ENCODE results near the gene ART5.

DNA sequence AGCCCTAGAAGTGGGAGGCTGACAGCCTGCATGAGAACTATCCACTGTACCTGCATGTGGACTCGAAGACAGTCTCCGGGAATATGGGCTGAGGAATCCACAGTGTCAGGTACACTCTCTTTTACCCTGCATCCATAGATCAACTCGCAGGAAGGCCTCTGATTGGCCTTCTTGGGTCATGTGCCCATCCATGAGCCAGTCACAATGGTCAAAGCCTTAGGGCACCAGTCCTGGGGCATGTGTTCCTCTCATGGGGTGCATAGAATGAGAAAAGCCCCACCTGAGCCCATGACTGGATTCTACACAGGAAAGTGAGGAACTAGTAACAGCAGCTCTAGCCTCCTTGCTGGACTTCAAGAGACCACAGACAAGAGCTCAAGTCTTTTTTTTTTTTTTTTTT is 13.8 kb upstream of the ART5 start:
- no peak for TF ChIP-seq CTCF (IDR thresholded peaks at IDR 0.05)
- no peak for TF ChIP-seq POLR2A (IDR thresholded peaks at IDR 0.05)
- TF ChIP-seq POLR2AphosphoS5 (IDR thresholded peaks at IDR 0.05): no peak
